GM13976 (cell line): ENCODE data around the gene ALDH8A1.
A peak's percentile ranks its signal among the peaks of the same experiment; 100 is the strongest.

ENCODE experiments used
- DNase-seq: peaks from one replicate; pipeline ENCODE4 v3.0.0; 2012; ENCODE audit warnings: low spot score
- CTCF ChIP-seq: IDR thresholded peaks from 2 replicates; pipeline ENCODE4 v1.5.1; 2012; ENCODE audit warnings: borderline replicate concordance, mild to moderate bottlenecking; ENCODE audit not compliant: insufficient read depth; ENCODE audit errors: extremely low read depth, missing control alignments, control extremely low read depth
- in situ Hi-C: fragments of 300-500 bp; cut with MboI; formaldehyde crosslinking; loops from one replicate; pipeline ENCODE4 v1.12.0; 2022; ENCODE audit warnings: low sequenced_read_pairs, mixed read lengths, inconsistent platforms; ENCODE audit not compliant: unreplicated experiment

The ALDH8A1 gene

GRCh38 chr6:134880487-134881190, 69.3 kb downstream of the ALDH8A1 start:
- no peak for DNase-seq
- in situ Hi-C loops: loop anchor here (10.0 kb wide), 2 partner anchors 246 to 716 kb away; no protein-coding TSS in a partner anchor
- no peak for TF ChIP-seq CTCF

- TF ChIP-seq CTCF: no peak
- in situ Hi-C loops: no loop called here
- no peak for DNase-seq
These were observed 71.8 kb downstream of the ALDH8A1 start for GRCh38 chr6:134878136-134878535.

- in situ Hi-C loops: no loop called here
- no peak for TF ChIP-seq CTCF
- DNase-seq: no peak
These were observed 74.5 kb downstream of the ALDH8A1 start for GRCh38 chr6:134875367-134875766.

- DNase-seq: no peak
- TF ChIP-seq CTCF: no peak
- in situ Hi-C loops: no loop called here
These were observed 76.2 kb downstream of the ALDH8A1 start for GRCh38 chr6:134873500-134874388.

- DNase-seq: peak; percentile 53
- no peak for TF ChIP-seq CTCF
- in situ Hi-C loops: no loop called here
These were observed 79.0 kb downstream of the ALDH8A1 start for GRCh38 chr6:134870677-134871498.

- in situ Hi-C loops: no loop called here
- no peak for TF ChIP-seq CTCF
These were observed 81.1 kb downstream of the ALDH8A1 start for GRCh38 chr6:134868812-134869211.

More at GRCh38 chr6:134868812-134869211, 81.1 kb downstream of the ALDH8A1 start:
- DNase-seq: no peak
